SH-SY5Y (cell line): ENCODE data around the gene CCNE1.

Experiments used
- GATA2 ChIP-seq: IDR thresholded peaks from 2 replicates; pipeline ENCODE4 v1.6.1; 2011; ENCODE audit warnings: mild to moderate bottlenecking, low read depth, low read length
- GATA3 ChIP-seq: IDR thresholded peaks from 2 replicates; pipeline ENCODE4 v1.6.1; 2011; ENCODE audit warnings: low read depth, mild to moderate bottlenecking, low read length, moderate library complexity

DNA sequence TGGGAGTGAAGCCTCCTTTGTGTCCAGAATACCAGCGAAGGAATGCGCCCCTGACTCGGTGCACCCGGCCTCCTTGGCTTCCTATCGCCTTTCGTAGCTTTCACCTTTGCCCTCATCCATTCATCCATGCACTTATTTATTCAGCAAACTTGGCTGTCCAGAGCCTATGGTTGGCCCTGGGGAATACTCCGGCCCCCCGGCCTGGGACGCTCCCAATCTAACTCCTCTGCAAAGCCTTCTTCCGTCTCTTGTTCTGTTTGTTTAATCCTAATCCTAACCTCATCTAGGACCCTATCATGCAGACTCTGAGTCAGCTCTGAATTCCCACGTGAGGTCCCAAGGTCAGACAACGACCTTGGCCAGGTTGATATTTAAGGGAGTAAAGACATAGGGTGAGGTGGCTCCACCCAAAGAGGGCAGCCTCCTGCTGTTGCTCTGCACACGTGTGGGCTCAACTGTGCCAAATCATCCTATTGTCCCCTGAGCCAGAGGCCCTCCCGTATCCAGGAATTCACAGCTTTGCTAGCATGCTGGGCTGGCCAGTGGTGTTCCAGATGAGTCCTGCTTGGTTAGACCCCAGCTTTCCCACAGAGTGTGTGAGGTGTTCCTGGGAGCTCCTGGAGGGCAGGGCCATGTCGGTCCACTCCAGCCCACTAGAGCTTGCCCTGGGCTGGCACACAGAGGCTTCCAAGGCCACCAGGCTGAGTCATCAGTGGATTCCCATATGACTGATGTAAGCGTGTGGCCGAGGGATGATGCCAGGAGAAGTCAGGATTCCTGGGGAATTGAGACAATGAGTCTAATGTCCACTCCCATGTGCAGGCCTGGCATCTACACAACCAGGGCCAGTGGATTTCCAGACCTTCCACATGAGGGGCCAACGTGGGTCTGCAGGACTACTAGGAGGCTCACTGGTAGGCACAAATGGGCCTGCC, 6.5 kb upstream of the CCNE1 start:
- TF ChIP-seq GATA2, result no peak
- no peak for TF ChIP-seq GATA3
